Measurements from ENCODE around the gene KRT78.
"Not testable (repeated sequence)": the region's sequence is repeated elsewhere in the genome, so short reads cannot be mapped to it uniquely, and the experiment has no call there.

The KRT78 gene

DNA sequence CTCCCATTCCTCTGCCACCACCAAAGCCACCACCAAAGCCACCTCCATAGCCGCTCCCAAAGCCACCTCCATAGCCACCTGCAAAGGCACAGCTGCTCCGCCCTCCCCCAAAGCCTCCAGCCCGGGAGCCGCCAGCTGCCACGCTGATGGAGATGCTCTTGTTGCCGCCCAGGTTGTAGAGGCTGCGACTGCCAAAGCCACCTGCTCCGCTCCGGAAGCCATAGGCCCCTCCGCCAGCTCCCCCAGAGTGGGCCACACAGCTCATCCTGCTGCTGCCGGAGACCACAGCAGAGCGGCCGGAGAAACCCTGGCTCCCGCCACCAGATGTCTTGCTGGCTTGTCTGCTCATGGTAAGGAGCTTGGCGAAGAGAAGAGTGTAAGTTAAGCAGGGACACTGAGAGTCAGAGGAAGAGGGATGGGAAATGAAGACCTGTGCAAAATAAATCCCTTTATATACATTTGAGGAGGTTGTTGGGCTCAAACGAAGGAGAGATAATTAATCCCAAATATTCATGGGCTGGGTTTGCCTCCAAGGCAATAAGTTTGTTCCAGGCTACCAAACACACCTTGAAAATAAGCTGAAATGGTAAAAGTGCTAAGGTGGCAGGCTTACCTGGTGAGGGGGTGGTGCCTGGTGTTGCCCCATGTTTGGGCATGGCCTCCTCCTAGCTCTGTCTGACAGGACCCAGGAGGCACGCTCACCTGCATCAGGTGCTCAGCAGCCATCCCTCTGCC lies 52.9 kb downstream of the KRT78 start, which contains the start of gene KRT3:
Gene KRT3, minus strand, starts transcription at position 424 of the 735 bp plus-strand sequence. Its CDS starts 75 bp downstream, at position 349.
- no peak for DNase-seq

DNA sequence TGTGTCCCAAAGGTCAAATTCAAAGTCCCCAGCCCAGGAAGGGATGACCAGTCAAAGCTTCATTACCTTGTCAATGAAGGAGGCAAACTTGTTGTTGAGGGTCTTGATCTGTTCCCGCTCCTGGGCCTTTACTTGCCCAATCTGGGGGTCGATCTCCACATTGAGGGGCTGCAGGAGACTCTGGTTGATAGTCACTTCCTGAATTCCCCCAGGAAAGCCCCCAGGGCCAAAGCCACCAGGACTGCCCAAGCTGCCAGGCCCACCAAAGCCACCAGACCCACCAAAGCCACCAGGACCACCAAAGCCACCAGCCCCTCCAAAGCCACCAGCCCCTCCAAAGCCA lies 53.5 kb downstream of the KRT78 start:
- not testable (repeated sequence) for DNase-seq

GRCh38 chr12:52794479-52795331 lies 54.1 kb downstream of the KRT78 start:
- no peak for DNase-seq

GRCh38 chr12:52792185-52793029 lies 56.4 kb downstream of the KRT78 start:
- no peak for DNase-seq

DNA sequence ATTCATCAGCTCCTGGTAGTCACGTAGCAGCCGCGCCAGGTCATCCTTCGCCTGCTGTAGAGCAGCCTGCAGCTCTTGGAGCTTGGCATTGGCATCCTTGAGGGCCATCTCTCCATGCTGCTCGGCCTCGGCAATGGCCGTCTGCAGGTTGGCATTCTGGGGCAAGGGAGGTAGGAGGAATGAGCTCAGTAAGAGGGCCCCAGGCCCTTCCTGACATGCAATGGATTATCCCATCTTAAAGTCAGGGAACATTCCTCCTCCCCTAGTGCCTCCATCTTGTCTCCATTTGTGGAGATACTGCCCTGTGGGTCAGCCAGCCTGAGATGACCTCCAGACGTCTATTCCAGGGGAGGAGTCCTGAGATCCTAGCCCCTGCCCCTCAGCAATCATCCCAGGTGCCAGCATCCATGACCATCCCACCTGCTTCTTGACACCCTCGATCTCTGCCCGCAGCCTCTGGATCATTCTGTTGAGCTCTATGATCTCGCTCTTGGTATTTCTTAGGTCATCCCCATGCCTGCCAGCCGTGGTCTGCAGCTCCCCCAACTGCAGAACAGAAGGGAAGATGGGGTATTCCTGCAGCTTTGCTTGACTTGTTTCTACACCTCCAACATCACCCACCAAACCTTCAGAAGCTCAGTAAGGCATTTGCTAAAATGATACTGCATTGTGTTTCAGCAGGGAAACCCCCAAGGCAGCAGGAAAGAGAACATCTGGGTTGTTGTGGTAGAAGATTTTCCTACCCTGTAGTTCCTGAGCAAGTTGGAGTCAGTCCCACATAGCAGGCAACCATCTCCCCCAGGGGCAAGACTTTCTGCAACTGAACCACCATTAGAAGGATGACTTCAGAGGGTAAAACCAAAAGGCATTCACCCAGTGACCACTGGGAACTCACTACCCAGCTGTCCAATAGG lies 57.3 kb downstream of the KRT78 start:
- DNase-seq: no peak

- no peak for DNase-seq
Measured at GRCh38 chr12:52790427-52791270, 58.1 kb downstream of the KRT78 start.

DNA sequence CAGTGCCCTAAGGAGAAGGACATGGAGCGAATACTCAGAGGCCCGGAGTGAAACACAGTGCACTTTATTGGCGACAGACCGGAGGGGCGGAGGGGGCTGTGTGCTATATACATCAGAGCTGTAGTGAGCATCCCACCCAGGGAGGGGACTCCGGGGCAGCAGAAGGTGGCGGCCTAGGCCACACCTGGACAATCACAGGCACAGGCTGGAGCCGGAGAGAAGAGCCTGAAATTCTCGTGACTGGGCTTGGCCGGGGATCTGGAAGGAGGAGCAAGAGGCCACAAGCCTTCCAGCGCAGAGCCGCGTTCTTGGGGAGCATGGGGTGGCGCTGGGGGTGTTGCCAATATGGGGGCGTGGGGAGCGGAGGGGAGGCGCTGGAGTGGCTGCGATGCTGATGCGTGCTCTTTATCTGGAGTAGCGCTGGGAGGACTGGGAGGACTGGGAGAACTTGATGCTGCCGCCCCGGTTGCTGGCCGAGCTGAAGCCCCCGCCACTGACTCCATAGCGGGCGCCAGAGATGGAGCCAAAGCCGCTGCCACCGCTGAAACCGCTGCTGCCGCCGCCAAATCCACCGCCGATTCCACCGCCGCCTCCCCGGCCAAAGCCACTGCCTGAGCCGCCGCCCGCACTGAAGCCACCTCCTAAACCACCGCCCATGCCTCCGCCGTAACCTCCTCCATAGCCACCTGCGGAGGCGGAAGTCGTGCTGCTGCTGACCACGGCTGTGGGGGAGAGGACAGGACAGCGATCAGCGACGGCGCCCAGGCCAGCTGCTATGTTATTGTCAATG lies 59.0 kb downstream of the KRT78 start:
- DNase-seq: no peak

DNA sequence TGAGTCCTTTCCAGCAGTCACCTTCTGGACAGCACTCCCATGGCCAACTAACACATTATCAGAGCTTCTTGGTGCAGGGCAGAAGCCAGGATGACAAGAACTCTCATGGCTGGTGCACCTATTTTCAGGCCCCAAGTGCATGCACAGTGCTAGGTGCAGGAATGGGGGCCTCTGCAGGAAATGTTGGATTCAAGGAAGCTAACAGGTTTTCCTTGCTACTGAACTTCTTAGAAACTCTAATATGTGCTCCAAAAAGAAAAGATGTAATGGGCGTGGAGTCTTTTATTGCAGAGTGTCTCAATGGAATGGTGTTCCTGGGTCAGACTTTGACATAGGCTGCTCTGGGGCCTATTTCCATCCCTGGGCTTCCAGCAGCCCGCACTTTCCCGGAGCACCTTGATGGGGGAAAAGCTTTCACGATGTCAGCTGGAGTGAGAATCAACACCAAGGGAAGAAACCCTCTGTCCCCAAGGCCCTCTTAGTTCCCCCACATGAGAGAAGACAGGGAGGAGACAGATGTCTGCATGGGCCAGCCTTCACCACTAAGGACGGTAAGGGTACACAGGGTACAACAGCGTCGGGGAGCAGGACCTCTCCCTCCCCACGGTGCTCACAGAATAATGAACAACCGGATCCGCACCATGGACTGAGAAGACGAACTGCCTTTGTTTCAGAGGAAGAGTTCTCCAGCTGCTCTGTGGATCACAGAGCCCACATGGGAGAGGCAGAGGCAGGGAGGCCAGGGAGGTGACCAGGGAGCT lies 59.7 kb downstream of the KRT78 start:
- DNase-seq: no peak

DNA sequence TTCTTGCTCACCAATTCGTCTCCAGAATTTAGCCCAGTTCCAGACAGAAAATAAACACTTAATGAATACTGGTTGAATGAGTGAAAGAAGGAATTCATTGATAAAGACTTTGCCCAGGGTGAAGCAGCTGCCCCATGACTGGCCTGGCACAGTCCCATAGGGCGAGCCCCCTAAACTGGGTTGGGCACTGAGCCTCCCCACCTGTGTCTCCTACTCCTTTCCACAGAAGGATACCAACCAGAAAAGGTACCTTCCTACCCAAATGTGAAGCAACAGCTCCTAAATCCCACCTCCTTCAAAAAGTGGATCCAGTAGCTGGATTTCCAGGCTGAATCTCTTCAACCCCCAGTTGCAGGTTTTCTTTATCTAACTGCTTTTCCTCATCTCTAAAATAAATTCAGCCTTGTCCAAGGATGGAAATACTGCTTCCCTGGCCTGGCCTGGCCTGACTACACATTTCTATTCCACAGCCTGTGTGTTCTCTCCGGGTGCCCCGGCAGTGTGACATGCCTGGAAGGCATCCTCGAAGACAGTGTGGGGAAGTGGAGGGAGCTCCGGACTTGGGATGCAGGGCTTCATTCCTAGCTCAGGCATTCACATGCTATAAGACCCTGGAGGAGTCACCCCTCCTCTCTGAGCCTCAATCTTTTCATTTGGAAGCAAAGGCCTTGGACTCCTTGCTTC lies 60.5 kb downstream of the KRT78 start:
- DNase-seq: no peak

Measured in NCI-H446 (cell line).